Loucy (cell line): ENCODE measurements around the gene POPDC2.

Experiments used
- H2AFZ ChIP-seq: fragments of 200-600 bp; sonication (generic); 2 replicates; pipeline ENCODE4 v1.6.0; 2016; ENCODE audit warnings: antibody characterized with exemption, mild to moderate bottlenecking, low read length, moderate library complexity
- H3F3A ChIP-seq: fragments of 200-600 bp; 2 replicates; pipeline ENCODE4 v1.6.0; 2016; ENCODE audit warnings: antibody characterized with exemption, low read depth, mild to moderate bottlenecking
- H3K27me3 ChIP-seq: fragments of 200-600 bp; sonication (generic); 2 replicates; pipeline ENCODE4 v1.6.1; 2014; ENCODE audit warnings: low read length, mild to moderate bottlenecking; ENCODE audit not compliant: insufficient read depth, poor library complexity, severe bottlenecking
- H3K36me3 ChIP-seq: fragments of 200-600 bp; sonication (generic); 2 replicates; pipeline ENCODE4 v1.6.1; 2016; ENCODE audit warnings: low read length; ENCODE audit not compliant: insufficient read depth
- H3K4me1 ChIP-seq: fragments of 200-600 bp; sonication (generic); 2 replicates; pipeline ENCODE4 v1.5.1; 2014; ENCODE audit warnings: low read length, mild to moderate bottlenecking; ENCODE audit not compliant: insufficient read depth, poor library complexity, severe bottlenecking
- H3K4me2 ChIP-seq: fragments of 200-600 bp; sonication (generic); 2 replicates; pipeline ENCODE4 v1.6.0; 2014; ENCODE audit warnings: antibody characterized with exemption, low read length, low read depth, mild to moderate bottlenecking; ENCODE audit not compliant: poor library complexity, severe bottlenecking
- H3K4me3 ChIP-seq: fragments of 200-600 bp; sonication (generic); 2 replicates; pipeline ENCODE4 v1.5.1; 2014; ENCODE audit warnings: low read length, mild to moderate bottlenecking, mixed read lengths; ENCODE audit not compliant: poor library complexity, severe bottlenecking
- H3K79me2 ChIP-seq: fragments of 200-600 bp; sonication (generic); 2 replicates; pipeline ENCODE4 v1.6.1; 2014; ENCODE audit warnings: low read length; ENCODE audit not compliant: insufficient read depth
- H3K9ac ChIP-seq: fragments of 200-600 bp; sonication (generic); 2 replicates; pipeline ENCODE4 v1.6.0; 2014; ENCODE audit warnings: mild to moderate bottlenecking, low read depth, low read length, moderate library complexity; ENCODE audit not compliant: poor library complexity, severe bottlenecking
- H3K9me2 ChIP-seq: fragments of 200-600 bp; sonication (generic); replicated peaks from 2 replicates; pipeline ENCODE4 v1.6.1; 2016; ENCODE audit warnings: low read depth, low read length, mixed read lengths
- H3K9me3 ChIP-seq: fragments of 200-600 bp; sonication (generic); 2 replicates; pipeline ENCODE4 v1.6.1; 2014; ENCODE audit warnings: mild to moderate bottlenecking, antibody characterized with exemption, low read length, low read depth; ENCODE audit not compliant: insufficient read depth
- H4K20me1 ChIP-seq: fragments of 200-600 bp; sonication (generic); 2 replicates; pipeline ENCODE4 v1.6.0; 2014; ENCODE audit warnings: antibody characterized with exemption, low read length, mild to moderate bottlenecking; ENCODE audit not compliant: insufficient read depth, poor library complexity, severe bottlenecking
- EZH2phosphoT487 ChIP-seq: fragments of 200-600 bp; IDR thresholded peaks from 2 replicates; pipeline ENCODE4 v1.6.1; 2018; ENCODE audit warnings: antibody characterized with exemption, mild to moderate bottlenecking, moderate library complexity, borderline replicate concordance
- TF ChIP-seq, protein P1 (sequence below): fragments of 200-600 bp; sonication (generic); conservative IDR thresholded peaks from 2 replicates; pipeline ENCODE4 v1.5.1; 2014; ENCODE audit warnings: mild to moderate bottlenecking, antibody characterized with exemption, low read length

POPDC2 gene

DNA sequence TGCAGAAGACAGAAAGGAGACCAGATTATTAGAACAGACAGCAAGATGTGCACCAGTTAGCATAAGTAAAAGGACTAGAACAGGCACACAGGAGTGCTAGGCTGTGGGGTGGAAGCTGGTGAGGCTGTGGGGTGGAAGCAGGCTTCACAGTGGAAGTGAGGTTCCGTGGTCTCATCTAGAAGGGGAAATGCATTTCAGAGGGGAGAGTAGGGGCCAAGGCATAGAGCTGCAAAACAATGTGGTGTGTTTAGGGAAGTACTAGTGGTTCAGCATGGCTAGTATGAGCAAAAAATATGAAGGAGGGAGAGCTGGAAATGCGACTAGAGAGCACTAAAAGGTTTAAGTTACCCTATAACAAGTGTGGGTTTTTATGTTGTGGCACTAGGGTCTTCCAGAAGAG, 6.5 kb downstream of the POPDC2 start:
- no peak overlapping the region for H3K9ac ChIP-seq
- no peaks in the 10 kb centered on the region for H4K20me1 ChIP-seq
- no peaks in the 10 kb centered on the region for H3K9me2 ChIP-seq
- H3K79me2 ChIP-seq: no peaks in the 10 kb centered on the region
- no peaks in the 10 kb centered on the region for H3K27me3 ChIP-seq
- no peaks in the 10 kb centered on the region for H3K4me1 ChIP-seq
- H3K36me3 ChIP-seq: no peaks in the 10 kb centered on the region
- no peak overlapping the region for H3K4me3 ChIP-seq
- H3K9me3 ChIP-seq: no peaks in the 10 kb centered on the region
- no peaks in the 10 kb centered on the region for H3F3A ChIP-seq
- TF ChIP-seq, protein P1, sequence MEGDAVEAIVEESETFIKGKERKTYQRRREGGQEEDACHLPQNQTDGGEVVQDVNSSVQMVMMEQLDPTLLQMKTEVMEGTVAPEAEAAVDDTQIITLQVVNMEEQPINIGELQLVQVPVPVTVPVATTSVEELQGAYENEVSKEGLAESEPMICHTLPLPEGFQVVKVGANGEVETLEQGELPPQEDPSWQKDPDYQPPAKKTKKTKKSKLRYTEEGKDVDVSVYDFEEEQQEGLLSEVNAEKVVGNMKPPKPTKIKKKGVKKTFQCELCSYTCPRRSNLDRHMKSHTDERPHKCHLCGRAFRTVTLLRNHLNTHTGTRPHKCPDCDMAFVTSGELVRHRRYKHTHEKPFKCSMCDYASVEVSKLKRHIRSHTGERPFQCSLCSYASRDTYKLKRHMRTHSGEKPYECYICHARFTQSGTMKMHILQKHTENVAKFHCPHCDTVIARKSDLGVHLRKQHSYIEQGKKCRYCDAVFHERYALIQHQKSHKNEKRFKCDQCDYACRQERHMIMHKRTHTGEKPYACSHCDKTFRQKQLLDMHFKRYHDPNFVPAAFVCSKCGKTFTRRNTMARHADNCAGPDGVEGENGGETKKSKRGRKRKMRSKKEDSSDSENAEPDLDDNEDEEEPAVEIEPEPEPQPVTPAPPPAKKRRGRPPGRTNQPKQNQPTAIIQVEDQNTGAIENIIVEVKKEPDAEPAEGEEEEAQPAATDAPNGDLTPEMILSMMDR: no peak
- no peak for TF ChIP-seq EZH2phosphoT487
- no peak overlapping the region for H2AFZ ChIP-seq
- no peak overlapping the region for H3K4me2 ChIP-seq

DNA sequence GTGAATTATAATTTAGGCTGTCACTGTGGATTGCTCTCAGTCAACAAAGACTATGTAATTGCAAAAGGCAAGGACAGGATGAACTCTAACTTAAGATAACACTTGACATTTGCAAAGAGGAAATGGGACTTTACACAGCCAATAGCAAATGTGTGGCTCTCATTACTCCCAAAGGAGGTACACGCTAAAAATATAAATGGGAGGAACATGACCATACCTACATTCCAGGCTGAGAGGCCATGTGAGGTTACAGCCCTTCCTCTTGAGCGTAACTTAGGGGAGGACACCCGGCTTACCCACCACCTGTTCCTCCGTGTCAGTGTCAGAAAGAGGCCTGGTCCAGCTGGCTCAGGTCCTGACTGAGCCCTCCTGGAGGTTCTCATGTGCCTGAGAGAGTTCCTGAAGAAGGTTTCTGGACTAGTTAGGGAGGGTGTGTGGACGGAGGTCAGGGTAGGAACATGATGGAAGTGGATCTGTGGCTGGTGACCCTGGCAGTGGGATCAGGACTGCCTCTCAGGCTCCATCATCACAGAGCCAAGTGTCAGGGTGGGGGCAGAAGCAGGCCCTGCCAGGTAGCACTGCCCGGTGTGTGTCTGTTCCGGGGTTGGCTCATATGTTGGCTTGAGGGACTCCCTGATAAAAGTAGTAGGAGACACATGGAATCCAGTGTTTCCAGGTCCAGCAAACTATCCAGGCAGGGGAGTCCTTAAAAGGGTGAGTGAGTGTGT, 7.9 kb downstream of the POPDC2 start:
- H3K9me2 ChIP-seq: no peaks in the 10 kb centered on the region
- H3K4me3 ChIP-seq: no peak overlapping the region
- no peaks in the 10 kb centered on the region for H3K36me3 ChIP-seq
- no peaks in the 10 kb centered on the region for H4K20me1 ChIP-seq
- H3K4me1 ChIP-seq: no peaks in the 10 kb centered on the region
- no peaks in the 10 kb centered on the region for H3F3A ChIP-seq
- no peak overlapping the region for H3K9ac ChIP-seq
- H3K9me3 ChIP-seq: no peaks in the 10 kb centered on the region
- H3K4me2 ChIP-seq: no peak overlapping the region
- no peaks in the 10 kb centered on the region for H3K79me2 ChIP-seq
- H3K27me3 ChIP-seq: no peaks in the 10 kb centered on the region
- TF ChIP-seq EZH2phosphoT487: no peak
- TF ChIP-seq, protein P1: no peak
- no peak overlapping the region for H2AFZ ChIP-seq

DNA sequence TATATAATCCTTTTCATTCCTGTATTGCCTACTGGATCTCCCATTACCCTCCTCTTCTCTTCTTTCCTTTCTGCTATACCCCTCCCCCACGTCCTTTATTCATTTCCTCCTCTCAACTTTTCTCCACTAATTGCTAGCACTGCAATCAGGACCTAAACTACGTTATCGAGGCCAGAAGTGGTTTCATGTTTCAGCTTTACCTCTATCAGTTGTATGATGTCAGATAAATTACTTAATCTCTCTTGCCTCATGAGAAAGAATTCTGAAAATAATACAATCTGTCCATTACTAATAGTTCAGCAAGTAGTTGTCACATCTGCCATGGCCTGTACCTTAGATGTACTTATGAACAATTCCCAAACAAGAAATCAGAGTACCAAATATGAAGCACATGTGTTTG, 10.6 kb downstream of the POPDC2 start:
- Histone ChIP-seq H3K4me1 (no peaks in the 10 kb centered on the region), H4K20me1 (no peaks in the 10 kb centered on the region), H3F3A (no peaks in the 10 kb centered on the region), H3K9me3 (no peaks in the 10 kb centered on the region), H3K36me3 (no peaks in the 10 kb centered on the region), H3K27me3 (no peaks in the 10 kb centered on the region), H3K9ac (no peak overlapping the region), H3K4me3 (no peak overlapping the region), H2AFZ (no peak overlapping the region), H3K79me2 (no peaks in the 10 kb centered on the region), H3K9me2 (no peaks in the 10 kb centered on the region), H3K4me2 (no peak overlapping the region)
- no peak for TF ChIP-seq EZH2phosphoT487
- TF ChIP-seq, protein P1: no peak
